Rectal smooth muscle tissue (tissue), 1 donor: ENCODE results near the gene SLC12A4.

Experiments used
- H3K27ac ChIP-seq: one replicate; pipeline ENCODE4 v1.7.0; 2013; ENCODE audit warnings: low read depth, low read length, inconsistent platforms
- H3K27me3 ChIP-seq: one replicate; pipeline ENCODE4 v1.7.0; 2013; ENCODE audit warnings: low read length; ENCODE audit not compliant: control insufficient read depth, insufficient read depth
- H3K36me3 ChIP-seq: one replicate; pipeline ENCODE4 v1.7.0; 2013; ENCODE audit warnings: low read length; ENCODE audit not compliant: control insufficient read depth, insufficient read depth
- H3K4me1 ChIP-seq: one replicate; pipeline ENCODE4 v1.7.0; 2013; ENCODE audit warnings: low read length; ENCODE audit not compliant: control insufficient read depth, insufficient read depth
- H3K4me3 ChIP-seq: one replicate; pipeline ENCODE4 v1.7.0; 2013; ENCODE audit warnings: low read length
- H3K9ac ChIP-seq: one replicate; pipeline ENCODE4 v1.7.0; 2013; ENCODE audit warnings: low read length

SLC12A4 gene

GRCh38 chr16:67950335-67950843 lies 18.0 kb downstream of the SLC12A4 start:
- Histone ChIP-seq H3K27me3 (no peaks in the 10 kb centered on the region), H3K4me3 (no peak overlapping the region), H3K9ac (no peak overlapping the region), H3K4me1 (peaks cover 11% of the 10 kb centered on the region), H3K27ac (no peak overlapping the region), H3K36me3 (peaks cover 57% of the 10 kb centered on the region)

DNA sequence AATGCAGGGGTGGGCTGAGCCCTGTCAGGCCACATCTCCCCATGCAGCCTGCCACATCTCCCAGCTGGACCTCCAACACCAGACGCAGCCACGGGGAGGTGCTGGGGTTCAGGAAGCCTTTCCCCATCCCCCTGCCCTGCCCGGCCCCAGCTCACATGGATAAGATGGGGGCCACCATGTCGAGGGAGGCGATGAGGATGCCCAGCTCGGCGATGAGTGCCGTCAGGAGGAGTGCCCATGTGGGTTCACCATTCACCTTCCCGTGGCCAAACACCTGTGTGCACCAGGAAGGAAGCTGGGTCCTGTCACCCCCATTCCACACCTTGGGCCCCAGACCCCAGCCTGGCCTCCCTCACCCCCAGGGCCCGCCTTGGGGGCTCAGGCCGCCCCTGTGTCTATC lies 18.8 kb downstream of the SLC12A4 start:
- H3K9ac ChIP-seq, result no peak overlapping the region

DNA sequence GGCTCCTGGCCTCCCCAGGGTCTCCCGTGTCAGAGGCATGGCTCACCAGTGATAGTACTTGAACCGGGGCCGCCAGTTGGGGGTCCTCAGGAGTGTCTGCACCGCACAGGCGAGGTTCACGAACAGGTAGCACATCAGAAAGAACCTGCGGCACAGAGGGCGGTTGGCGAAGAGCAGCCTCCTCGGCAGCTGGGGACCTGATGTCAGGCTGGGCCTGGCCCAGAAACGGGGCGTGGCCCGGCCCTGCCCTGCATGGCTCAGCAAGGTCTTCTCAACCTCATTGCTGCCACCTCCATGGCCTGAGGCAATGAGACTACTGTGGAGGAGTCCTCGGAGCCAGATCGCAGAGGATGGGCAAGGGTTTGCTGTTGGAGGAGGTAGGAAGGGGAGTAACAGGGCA lies 20.4 kb downstream of the SLC12A4 start:
- no peak overlapping the region for H3K27ac ChIP-seq
- H3K36me3 ChIP-seq, result peaks cover 51% of the 10 kb centered on the region
- H3K4me1 ChIP-seq, result peaks cover 27% of the 10 kb centered on the region

More for the DNA sequence above, 18.8 kb downstream of the SLC12A4 start:
- H3K4me3 ChIP-seq, result no peak overlapping the region
- H3K36me3 ChIP-seq, result peaks cover 59% of the 10 kb centered on the region
- peaks cover 16% of the 10 kb centered on the region for H3K4me1 ChIP-seq
- no peak overlapping the region for H3K27ac ChIP-seq
- no peaks in the 10 kb centered on the region for H3K27me3 ChIP-seq

GRCh38 chr16:67946966-67947558 lies 21.4 kb downstream of the SLC12A4 start:
- peaks cover 26% of the 10 kb centered on the region for H3K4me1 ChIP-seq
- no peak overlapping the region for H3K4me3 ChIP-seq
- H3K27me3 ChIP-seq, result no peaks in the 10 kb centered on the region
- no peak overlapping the region for H3K9ac ChIP-seq
- no peak overlapping the region for H3K27ac ChIP-seq
- H3K36me3 ChIP-seq, result peaks cover 51% of the 10 kb centered on the region

More for the DNA sequence above, 20.4 kb downstream of the SLC12A4 start:
- H3K4me3 ChIP-seq, result no peak overlapping the region
- H3K27me3 ChIP-seq, result no peaks in the 10 kb centered on the region
- no peak overlapping the region for H3K9ac ChIP-seq

- no peak overlapping the region for H3K9ac ChIP-seq
- H3K4me1 ChIP-seq, result peaks cover 17% of the 10 kb centered on the region
- no peak overlapping the region for H3K4me3 ChIP-seq
- H3K27me3 ChIP-seq, result no peaks in the 10 kb centered on the region
- H3K27ac ChIP-seq, result no peak overlapping the region
- H3K36me3 ChIP-seq, result peaks cover 44% of the 10 kb centered on the region
Observed at GRCh38 chr16:67946128-67946569, 22.3 kb downstream of the SLC12A4 start.

DNA sequence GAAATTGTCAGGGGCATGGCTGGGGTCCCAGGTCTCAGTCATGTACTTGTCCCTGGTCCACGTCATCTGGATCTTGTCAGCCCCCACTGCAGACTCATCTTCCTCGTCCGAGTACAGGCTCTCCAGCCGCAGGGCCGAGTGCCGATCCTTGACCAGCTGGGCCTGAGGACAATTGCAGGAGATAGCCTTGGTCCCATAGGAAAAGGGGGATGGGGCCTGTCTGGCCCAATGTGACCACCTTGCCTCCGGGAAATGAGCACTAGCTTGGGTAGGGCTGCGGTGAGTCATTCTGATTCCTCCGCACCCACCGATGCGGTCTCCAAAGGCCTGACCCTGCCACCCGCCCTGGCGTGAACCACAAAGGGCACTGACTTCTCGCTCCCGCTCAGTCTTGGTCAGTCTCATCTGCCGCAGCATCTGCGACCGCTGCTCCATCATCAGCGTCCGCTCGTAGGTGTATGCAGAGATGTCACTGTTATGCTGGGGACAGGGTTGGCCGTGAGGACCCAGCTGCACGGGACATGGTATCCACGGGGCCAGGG lies 23.0 kb downstream of the SLC12A4 start:
- no peak overlapping the region for H3K27ac ChIP-seq
- H3K27me3 ChIP-seq, result no peaks in the 10 kb centered on the region
- H3K4me1 ChIP-seq, result peaks cover 16% of the 10 kb centered on the region
- H3K4me3 ChIP-seq, result no peak overlapping the region
- peaks cover 37% of the 10 kb centered on the region for H3K36me3 ChIP-seq
- H3K9ac ChIP-seq, result no peak overlapping the region

- peaks cover 16% of the 10 kb centered on the region for H3K4me1 ChIP-seq
- H3K4me3 ChIP-seq, result no peak overlapping the region
- H3K27me3 ChIP-seq, result no peaks in the 10 kb centered on the region
- H3K36me3 ChIP-seq, result peaks cover 31% of the 10 kb centered on the region
- H3K9ac ChIP-seq, result no peak overlapping the region
- peak overlapping the region; percentile 85 for H3K27ac ChIP-seq
Observed at GRCh38 chr16:67944690-67945391, 23.6 kb downstream of the SLC12A4 start.

- Histone ChIP-seq H3K36me3 (peaks cover 24% of the 10 kb centered on the region), H3K27me3 (no peaks in the 10 kb centered on the region), H3K27ac (peak within 1 kb of the TSS; percentile 85), H3K9ac (no peak within 1 kb of the TSS), H3K4me3 (peak within 1 kb of the TSS; percentile 17), H3K4me1 (peaks cover 16% of the 10 kb centered on the region)
Observed at GRCh38 chr16:67943619-67944504, 24.6 kb downstream of the SLC12A4 start, which contains the start of gene LCAT. Gene LCAT, minus strand, starts transcription at chr16:67944120. Its CDS starts 19 bp downstream, at chr16:67944101.

GRCh38 chr16:67943256-67943618 lies 25.2 kb downstream of the SLC12A4 start:
- no peak overlapping the region for H3K4me3 ChIP-seq
- no peak overlapping the region for H3K9ac ChIP-seq
- H3K27ac ChIP-seq, result peak overlapping the region; percentile 85
- peaks cover 16% of the 10 kb centered on the region for H3K4me1 ChIP-seq
- peaks cover 17% of the 10 kb centered on the region for H3K36me3 ChIP-seq
- H3K27me3 ChIP-seq, result no peaks in the 10 kb centered on the region

- Histone ChIP-seq H3K27ac (peak overlapping the region; percentile 85), H3K4me3 (no peak overlapping the region), H3K9ac (no peak overlapping the region)
Observed at GRCh38 chr16:67942510-67943255, 25.8 kb downstream of the SLC12A4 start.

DNA sequence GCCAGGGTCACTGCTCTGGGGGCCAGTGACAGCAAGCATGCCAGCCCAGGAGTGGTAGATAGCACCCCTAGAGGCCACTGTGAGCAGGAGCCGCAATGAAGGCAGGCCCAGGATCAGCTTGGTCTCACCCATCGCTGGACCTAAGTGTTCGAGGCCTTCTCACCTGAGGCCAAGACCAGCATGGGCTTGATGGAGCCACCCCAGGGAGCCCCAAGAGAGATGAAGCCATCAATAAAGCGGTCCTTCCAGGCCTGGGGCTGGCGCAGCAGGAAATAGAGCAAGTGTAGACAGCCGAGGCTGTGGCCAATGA lies 26.3 kb downstream of the SLC12A4 start:
- Histone ChIP-seq H3K4me1 (peaks cover 16% of the 10 kb centered on the region), H3K36me3 (peaks cover 12% of the 10 kb centered on the region), H3K27me3 (no peaks in the 10 kb centered on the region), H3K4me3 (no peak overlapping the region), H3K9ac (no peak overlapping the region), H3K27ac (no peak overlapping the region)

More at GRCh38 chr16:67942510-67943255, 25.8 kb downstream of the SLC12A4 start:
- H3K36me3 ChIP-seq, result peaks cover 13% of the 10 kb centered on the region
- no peaks in the 10 kb centered on the region for H3K27me3 ChIP-seq
- H3K4me1 ChIP-seq, result peaks cover 16% of the 10 kb centered on the region
